HL-60 (cell line): ENCODE results near the gene COG7.

ENCODE experiments used
- DNase-seq, 2 experiments: peaks; one replicate each; pipeline ENCODE4 v3.0.0-alpha.2; 2010 to 2020; ENCODE audit warnings: low read depth in 1 of 2, low spot score in 1 of 2
- H3K27ac ChIP-seq: fragments of 250-450 bp; sonication (Bioruptor Pico); replicated peaks from 2 replicates; pipeline ENCODE4 v1.5.1; 2020; ENCODE audit warnings: mild to moderate bottlenecking, moderate library complexity
- H3K27me3 ChIP-seq: fragments of 250-450 bp; sonication (Bioruptor Pico); 2 replicates; pipeline ENCODE4 v1.5.1; 2021; ENCODE audit warnings: mild to moderate bottlenecking, moderate library complexity; ENCODE audit not compliant: insufficient read depth, poor library complexity, severe bottlenecking
- H3K4me3 ChIP-seq: replicated peaks from 2 replicates; pipeline ENCODE4 v1.5.1; 2011; ENCODE audit warnings: mild to moderate bottlenecking, control low read depth, low read length; ENCODE audit not compliant: insufficient read depth
- GABPA ChIP-seq: IDR thresholded peaks from 2 replicates; pipeline ENCODE4 v1.6.1; 2012; ENCODE audit warnings: low read depth
- POLR2AphosphoS5 ChIP-seq: IDR thresholded peaks from 2 replicates; pipeline ENCODE4 v1.6.1; 2012; ENCODE audit warnings: low read depth
- SPI1 ChIP-seq: IDR thresholded peaks from 2 replicates; pipeline ENCODE4 v1.6.1; 2012; ENCODE audit warnings: low read depth, mild to moderate bottlenecking, borderline replicate concordance
- TF ChIP-seq, protein P1 (sequence below): IDR thresholded peaks from one replicate; pipeline ENCODE4 v1.5.1; 2011; ENCODE audit warnings: low read length, control low read depth, inconsistent platforms; ENCODE audit not compliant: insufficient read depth
- TF ChIP-seq, protein P2 (sequence below): IDR thresholded peaks from 2 replicates; pipeline ENCODE4 v1.6.1; 2012; ENCODE audit warnings: low read depth; ENCODE audit not compliant: insufficient replicate concordance

Gene COG7

DNA sequence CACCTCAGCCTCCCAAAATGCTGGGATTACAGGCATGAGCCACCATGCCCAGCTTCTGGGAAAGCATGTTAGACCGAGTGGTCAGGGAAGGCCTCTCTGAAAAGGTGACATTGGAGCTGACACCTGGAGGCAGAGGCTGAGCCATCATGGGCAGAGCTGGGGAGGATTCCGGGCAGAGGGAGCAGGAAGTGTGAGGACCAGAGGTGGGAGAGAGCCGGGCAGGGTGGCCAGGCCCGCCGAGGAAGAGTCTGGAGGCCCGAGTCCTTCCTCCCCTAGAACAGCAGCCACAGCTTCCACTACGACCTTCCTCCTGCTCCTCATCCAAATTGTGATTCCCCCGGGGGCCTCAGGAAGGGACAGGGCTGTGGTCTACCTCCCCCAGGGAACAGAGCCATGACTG is 74.7 kb downstream of the COG7 start:
- H3K27ac ChIP-seq, result no peak overlapping the region

DNA sequence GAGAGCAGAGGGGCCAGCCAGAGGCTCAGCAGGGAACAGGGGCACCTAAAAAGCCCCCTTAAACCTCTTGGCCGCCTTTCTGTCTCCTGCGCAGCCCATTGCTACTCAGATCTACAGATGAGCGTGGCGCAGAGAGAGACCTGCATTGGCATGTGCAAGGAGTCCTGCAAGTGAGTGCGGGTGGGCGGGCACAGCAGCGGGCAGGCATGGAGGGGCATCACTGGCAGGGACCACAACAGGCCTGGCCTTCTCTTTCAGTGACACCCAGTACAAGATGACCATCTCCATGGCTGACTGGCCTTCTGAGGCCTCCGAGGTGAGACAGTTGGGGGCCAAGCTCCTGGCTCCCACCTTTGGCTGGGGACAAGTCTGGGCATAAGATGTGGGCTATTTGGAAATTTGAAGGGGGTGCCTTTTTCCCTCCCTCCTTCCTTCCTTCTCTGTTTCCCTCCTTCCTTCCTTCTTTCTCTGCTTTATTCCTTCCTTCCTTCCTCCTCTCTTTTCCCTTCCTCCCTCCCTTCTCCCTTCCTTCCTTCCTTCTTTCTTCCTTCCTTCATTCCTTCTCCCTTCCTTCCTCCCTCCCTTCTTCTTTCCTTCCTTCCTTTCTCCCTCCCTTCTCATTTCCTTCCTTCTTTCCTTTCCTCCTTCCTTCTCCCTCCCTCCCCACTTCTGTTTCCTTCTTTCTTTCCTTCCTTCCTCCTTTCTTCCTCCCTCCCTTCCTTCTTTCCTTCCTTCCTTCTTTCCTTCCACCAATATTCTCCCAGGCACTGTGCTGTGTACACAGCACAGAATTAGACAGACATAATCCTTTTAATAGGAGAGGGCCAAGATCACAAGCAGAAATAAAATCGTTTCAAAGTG is 75.7 kb downstream of the COG7 start:
- no peak overlapping the region for H3K27ac ChIP-seq
- no peak for DNase-seq
- TF ChIP-seq, protein P1, sequence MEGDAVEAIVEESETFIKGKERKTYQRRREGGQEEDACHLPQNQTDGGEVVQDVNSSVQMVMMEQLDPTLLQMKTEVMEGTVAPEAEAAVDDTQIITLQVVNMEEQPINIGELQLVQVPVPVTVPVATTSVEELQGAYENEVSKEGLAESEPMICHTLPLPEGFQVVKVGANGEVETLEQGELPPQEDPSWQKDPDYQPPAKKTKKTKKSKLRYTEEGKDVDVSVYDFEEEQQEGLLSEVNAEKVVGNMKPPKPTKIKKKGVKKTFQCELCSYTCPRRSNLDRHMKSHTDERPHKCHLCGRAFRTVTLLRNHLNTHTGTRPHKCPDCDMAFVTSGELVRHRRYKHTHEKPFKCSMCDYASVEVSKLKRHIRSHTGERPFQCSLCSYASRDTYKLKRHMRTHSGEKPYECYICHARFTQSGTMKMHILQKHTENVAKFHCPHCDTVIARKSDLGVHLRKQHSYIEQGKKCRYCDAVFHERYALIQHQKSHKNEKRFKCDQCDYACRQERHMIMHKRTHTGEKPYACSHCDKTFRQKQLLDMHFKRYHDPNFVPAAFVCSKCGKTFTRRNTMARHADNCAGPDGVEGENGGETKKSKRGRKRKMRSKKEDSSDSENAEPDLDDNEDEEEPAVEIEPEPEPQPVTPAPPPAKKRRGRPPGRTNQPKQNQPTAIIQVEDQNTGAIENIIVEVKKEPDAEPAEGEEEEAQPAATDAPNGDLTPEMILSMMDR, result no peak
- no peak for TF ChIP-seq GABPA
- no peak for TF ChIP-seq POLR2AphosphoS5
- TF ChIP-seq, protein P2, sequence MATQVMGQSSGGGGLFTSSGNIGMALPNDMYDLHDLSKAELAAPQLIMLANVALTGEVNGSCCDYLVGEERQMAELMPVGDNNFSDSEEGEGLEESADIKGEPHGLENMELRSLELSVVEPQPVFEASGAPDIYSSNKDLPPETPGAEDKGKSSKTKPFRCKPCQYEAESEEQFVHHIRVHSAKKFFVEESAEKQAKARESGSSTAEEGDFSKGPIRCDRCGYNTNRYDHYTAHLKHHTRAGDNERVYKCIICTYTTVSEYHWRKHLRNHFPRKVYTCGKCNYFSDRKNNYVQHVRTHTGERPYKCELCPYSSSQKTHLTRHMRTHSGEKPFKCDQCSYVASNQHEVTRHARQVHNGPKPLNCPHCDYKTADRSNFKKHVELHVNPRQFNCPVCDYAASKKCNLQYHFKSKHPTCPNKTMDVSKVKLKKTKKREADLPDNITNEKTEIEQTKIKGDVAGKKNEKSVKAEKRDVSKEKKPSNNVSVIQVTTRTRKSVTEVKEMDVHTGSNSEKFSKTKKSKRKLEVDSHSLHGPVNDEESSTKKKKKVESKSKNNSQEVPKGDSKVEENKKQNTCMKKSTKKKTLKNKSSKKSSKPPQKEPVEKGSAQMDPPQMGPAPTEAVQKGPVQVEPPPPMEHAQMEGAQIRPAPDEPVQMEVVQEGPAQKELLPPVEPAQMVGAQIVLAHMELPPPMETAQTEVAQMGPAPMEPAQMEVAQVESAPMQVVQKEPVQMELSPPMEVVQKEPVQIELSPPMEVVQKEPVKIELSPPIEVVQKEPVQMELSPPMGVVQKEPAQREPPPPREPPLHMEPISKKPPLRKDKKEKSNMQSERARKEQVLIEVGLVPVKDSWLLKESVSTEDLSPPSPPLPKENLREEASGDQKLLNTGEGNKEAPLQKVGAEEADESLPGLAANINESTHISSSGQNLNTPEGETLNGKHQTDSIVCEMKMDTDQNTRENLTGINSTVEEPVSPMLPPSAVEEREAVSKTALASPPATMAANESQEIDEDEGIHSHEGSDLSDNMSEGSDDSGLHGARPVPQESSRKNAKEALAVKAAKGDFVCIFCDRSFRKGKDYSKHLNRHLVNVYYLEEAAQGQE, result no peak
- TF ChIP-seq SPI1, result no peak

More for the DNA sequence above, 74.7 kb downstream of the COG7 start:
- H3K4me3 ChIP-seq, result no peak overlapping the region
- no peaks in the 10 kb centered on the region for H3K27me3 ChIP-seq
- TF ChIP-seq GABPA (no peak), POLR2AphosphoS5 (no peak), SPI1 (no peak)
- TF ChIP-seq, protein P1, result no peak
- TF ChIP-seq, protein P2, result no peak
- DNase-seq, result no peak

DNA sequence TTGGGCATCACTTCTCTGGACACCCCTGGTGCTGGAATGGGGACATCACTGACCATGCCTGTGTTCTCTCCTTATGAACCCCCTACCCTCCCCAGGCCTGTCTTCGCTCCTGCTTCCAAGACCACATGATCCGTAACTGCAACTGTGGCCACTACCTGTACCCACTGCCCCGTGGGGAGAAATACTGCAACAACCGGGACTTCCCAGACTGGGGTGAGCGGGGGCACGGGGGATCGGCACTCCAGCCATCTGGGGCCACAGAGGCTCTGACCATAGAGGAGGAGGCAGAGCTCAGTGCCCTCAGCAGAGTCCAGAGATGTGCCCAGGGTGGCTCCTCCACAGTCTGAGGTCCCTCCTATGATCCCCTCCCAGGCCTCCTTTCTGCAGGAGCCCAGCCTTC is 77.3 kb downstream of the COG7 start:
- no peaks in the 10 kb centered on the region for H3K27me3 ChIP-seq

More for the DNA sequence above, 75.7 kb downstream of the COG7 start:
- no peak overlapping the region for H3K4me3 ChIP-seq
- H3K27me3 ChIP-seq, result no peaks in the 10 kb centered on the region

DNA sequence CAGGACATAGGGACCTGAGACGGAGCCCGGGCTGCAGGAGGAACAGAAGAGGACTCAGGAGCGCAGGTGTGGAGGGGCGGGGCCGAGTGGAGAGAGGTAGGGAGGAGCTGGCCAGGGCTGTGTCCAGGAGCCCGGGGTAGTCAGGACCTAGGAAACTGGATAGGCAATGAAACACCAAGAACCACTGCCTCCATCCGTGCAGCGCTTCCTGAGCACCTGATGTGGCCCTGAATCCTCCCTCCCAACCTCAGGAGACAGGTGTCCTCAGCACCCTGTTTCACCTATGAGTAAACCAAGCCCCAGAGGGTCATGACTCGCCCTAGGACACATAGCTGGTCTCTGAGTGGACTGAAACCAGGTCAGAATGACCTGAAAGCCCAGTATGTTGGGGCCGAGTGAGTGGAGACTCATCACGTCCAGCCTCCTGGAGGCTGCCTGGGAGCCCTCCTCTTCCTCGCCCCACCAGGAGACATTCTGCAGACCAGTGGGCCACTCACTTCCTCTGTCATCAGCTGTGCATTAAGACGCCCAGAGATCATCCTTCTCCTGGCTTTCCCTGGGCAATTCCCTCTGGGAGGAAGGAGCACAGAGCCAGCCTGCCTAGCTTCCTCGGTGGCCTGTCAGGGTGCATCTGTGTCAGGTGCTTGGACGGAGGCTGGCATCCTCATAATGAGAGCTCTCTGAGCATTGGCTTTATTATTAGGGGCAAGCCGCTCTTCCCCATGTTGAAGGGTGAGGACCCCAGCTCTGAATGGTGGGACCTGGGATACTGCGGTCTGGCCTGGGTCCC is 78.1 kb downstream of the COG7 start:
- DNase-seq, result no peak
- TF ChIP-seq POLR2AphosphoS5 (no peak), SPI1 (no peak)
- TF ChIP-seq, protein P2, result no peak
- no peak overlapping the region for H3K27ac ChIP-seq
- H3K4me3 ChIP-seq, result no peak overlapping the region
- no peaks in the 10 kb centered on the region for H3K27me3 ChIP-seq

More for the DNA sequence above, 77.3 kb downstream of the COG7 start:
- H3K4me3 ChIP-seq, result no peak overlapping the region
- TF ChIP-seq POLR2AphosphoS5 (no peak), SPI1 (no peak), GABPA (no peak)
- DNase-seq, result no peak
- no peak overlapping the region for H3K27ac ChIP-seq
